IMR-90 (cell line): Measurements from ENCODE around the gene MPG. TPM values are rescaled to one million over a fixed set of nuclear protein-coding genes. Genes with fewer than 3 reads are reported as not detected.

ENCODE experiments used
- ATAC-seq: fragments of 200-7000 bp; cut with Tn5 transposase; 2 replicates; pipeline ENCODE4 v1.9.1; 2020; ENCODE audit warnings: low read depth, mild to moderate bottlenecking, moderate library complexity
- BruUV-seq: library from RNA; stranded (reverse); fragments of 400-500 nt; replicated peaks from 2 replicates; lab custom pipeline; 2021; lab: Mats Ljungman, UMichigan
- CTCF ChIA-PET: fragments of 300-600 bp; formaldehyde crosslinking; extraction: SDS; loops from one replicate; lab custom pipeline; 2021; ENCODE audit warnings: antibody characterized with exemption; lab: Yijun Ruan, JAX
- POLR2A ChIA-PET: fragments of 300-600 bp; sonication (Branson Sonifier 250); formaldehyde crosslinking; loops from one replicate; lab custom pipeline; 2022; ENCODE audit warnings: antibody characterized with exemption; ENCODE audit not compliant: unreplicated experiment; lab: Charles Lee
- DNase-seq: peaks from one replicate; pipeline ENCODE4 v3.0.0; 2013
- H2AFZ ChIP-seq: replicated peaks from 2 replicates; pipeline ENCODE3; 2013; ENCODE audit warnings: low read length, mild to moderate bottlenecking; ENCODE audit not compliant: poor library complexity
- H2AK5ac ChIP-seq: 2 replicates; pipeline ENCODE4 v1.6.1; 2013; ENCODE audit warnings: low read depth, low read length, inconsistent platforms
- H2AK9ac ChIP-seq: replicated peaks from 2 replicates; pipeline ENCODE3; 2013; ENCODE audit warnings: mild to moderate bottlenecking, low read depth, low read length, moderate library complexity; ENCODE audit not compliant: poor library complexity
- H2BK120ac ChIP-seq: 2 replicates; pipeline ENCODE4 v1.6.1; 2013; ENCODE audit warnings: low read depth, low read length, inconsistent platforms
- H2BK15ac ChIP-seq: 3 replicates; pipeline ENCODE4 v1.6.1; 2013; ENCODE audit warnings: low read depth, low read length, inconsistent platforms
- H2BK20ac ChIP-seq: 2 replicates; pipeline ENCODE4 v1.6.1; 2013; ENCODE audit warnings: low read depth, mild to moderate bottlenecking, inconsistent platforms, low read length, moderate library complexity
- H2BK5ac ChIP-seq: 2 replicates; pipeline ENCODE4 v1.6.1; 2013; ENCODE audit warnings: mild to moderate bottlenecking, low read depth, low read length, inconsistent platforms; ENCODE audit not compliant: poor library complexity, severe bottlenecking
- H3K14ac ChIP-seq: replicated peaks from 2 replicates; pipeline ENCODE4 v1.6.1; 2013; ENCODE audit warnings: low read depth, low read length, inconsistent platforms
- H3K18ac ChIP-seq: 2 replicates; pipeline ENCODE4 v1.6.1; 2013; ENCODE audit warnings: low read depth, low read length, control low read depth
- H3K23ac ChIP-seq: 2 replicates; pipeline ENCODE4 v1.6.1; 2013; ENCODE audit warnings: low read depth, low read length, inconsistent platforms
- H3K27ac ChIP-seq: 2 replicates; pipeline ENCODE4 v1.5.1; 2013; ENCODE audit warnings: mild to moderate bottlenecking, control low read depth, low read length; ENCODE audit not compliant: insufficient read depth
- H3K27me3 ChIP-seq: 2 replicates; pipeline ENCODE4 v1.6.1; 2013; ENCODE audit warnings: low read length; ENCODE audit not compliant: control insufficient read depth, insufficient read depth
- H3K36me3 ChIP-seq: 2 replicates; pipeline ENCODE4 v1.6.1; 2013; ENCODE audit warnings: low read length, mixed read lengths; ENCODE audit not compliant: control insufficient read depth, insufficient read depth
- H3K4ac ChIP-seq: 2 replicates; pipeline ENCODE4 v1.6.1; 2013; ENCODE audit warnings: low read depth, low read length, inconsistent platforms
- H3K4me1 ChIP-seq: 2 replicates; pipeline ENCODE4 v1.6.1; 2013; ENCODE audit warnings: low read length, mixed read lengths; ENCODE audit not compliant: control insufficient read depth, insufficient read depth
- H3K4me2 ChIP-seq: 2 replicates; pipeline ENCODE4 v1.6.1; 2013; ENCODE audit warnings: low read depth, mild to moderate bottlenecking, control low read depth, low read length, moderate library complexity
- H3K4me3 ChIP-seq: 2 replicates; pipeline ENCODE4 v1.5.1; 2013; ENCODE audit warnings: low read depth, mild to moderate bottlenecking, control low read depth, low read length, moderate library complexity; ENCODE audit not compliant: insufficient read depth
- H3K56ac ChIP-seq: 2 replicates; pipeline ENCODE4 v1.6.1; 2013; ENCODE audit warnings: low read length, inconsistent platforms; ENCODE audit not compliant: insufficient read depth; ENCODE audit errors: extremely low read depth
- H3K79me1 ChIP-seq, 2 experiments: 2 replicates each; pipeline ENCODE4 v1.6.1; 2013; ENCODE audit warnings: low read length in 2 of 2, inconsistent platforms in 1 of 2, low read depth in 1 of 2
- H3K9ac ChIP-seq: 2 replicates; pipeline ENCODE4 v1.6.1; 2013; ENCODE audit warnings: low read depth, low read length, control low read depth
- H3K9me1 ChIP-seq: 2 replicates; pipeline ENCODE4 v1.6.1; 2013; ENCODE audit warnings: low read length, inconsistent platforms; ENCODE audit not compliant: insufficient read depth
- H3K9me3 ChIP-seq: 2 replicates; pipeline ENCODE4 v1.6.1; 2013; ENCODE audit warnings: low read length; ENCODE audit not compliant: control insufficient read depth, insufficient read depth
- H4K20me1 ChIP-seq: 2 replicates; pipeline ENCODE4 v1.6.1; 2013; ENCODE audit warnings: low read length, inconsistent platforms; ENCODE audit not compliant: insufficient read depth
- H4K5ac ChIP-seq: 2 replicates; pipeline ENCODE4 v1.6.1; 2013; ENCODE audit warnings: mild to moderate bottlenecking, low read depth, low read length, control low read depth
- H4K8ac ChIP-seq, 2 experiments: 2 replicates each; pipeline ENCODE4 v1.6.1; 2013; ENCODE audit warnings: low read depth in 2 of 2, low read length in 2 of 2, control low read depth in 1 of 2, inconsistent platforms in 1 of 2
- H4K91ac ChIP-seq: 2 replicates; pipeline ENCODE4 v1.6.1; 2013; ENCODE audit warnings: low read depth, low read length, inconsistent platforms; ENCODE audit not compliant: insufficient read depth
- CHD1 ChIP-seq: IDR thresholded peaks from 2 replicates; pipeline ENCODE4 v1.6.1; 2012; ENCODE audit warnings: low read depth, low read length, improper control_type of control experiment
- MAFK ChIP-seq: IDR thresholded peaks from 2 replicates; pipeline ENCODE4 v1.6.1; 2012; ENCODE audit warnings: low read depth, low read length, improper control_type of control experiment
- MXI1 ChIP-seq: IDR thresholded peaks from 2 replicates; pipeline ENCODE4 v1.6.1; 2012; ENCODE audit warnings: low read depth, mild to moderate bottlenecking, low read length, moderate library complexity, borderline replicate concordance
- RFX5 ChIP-seq: IDR thresholded peaks from 2 replicates; pipeline ENCODE4 v1.8.0; 2012; ENCODE audit warnings: low read depth, mild to moderate bottlenecking, low read length, moderate library complexity
- WGBS, 2 experiments: methylation state at CpG; one replicate each; pipeline versions ENCODE4 v1.1.5 to v1.1.7; 2013; ENCODE audit warnings: missing lambda C conversion rate in 2 of 2; ENCODE audit not compliant: insufficient read length in 1 of 2; ENCODE audit errors: extremely low coverage in 2 of 2; 5-methylcytosine and 5-hydroxymethylcytosine counted together
- dilution Hi-C: fragments of 300-500 bp; cut with HindIII; formaldehyde crosslinking; loops from one replicate; pipeline ENCODE4 v1.14.3; 2018; ENCODE audit warnings: low sequenced_read_pairs; ENCODE audit not compliant: unreplicated experiment
- in situ Hi-C: fragments of 300-500 bp; cut with MboI; formaldehyde crosslinking; loops from 3 replicates; pipeline ENCODE4 v1.14.3; 2019; ENCODE audit warnings: low sequenced_read_pairs, inconsistent platforms, mixed read lengths
- intact Hi-C: fragments of 100-400 bp; cut with micrococcal nuclease; formaldehyde crosslinking; loops from 2 replicates; pipeline ENCODE4 v1.10.0; 2022
- polyA plus RNA-seq, 3 experiments: library from polyadenylated mRNA; depleted of rRNA; stranded (reverse); fragments of >200 nt; gene quantifications; 2 replicates each; pipeline ENCODE4 v1.2.3, GENCODE V29; 2012; ENCODE audit warnings: low replicate concordance in 1 of 3
- total RNA-seq: library from RNA; depleted of rRNA; stranded (reverse); fragments of >200 nt; gene quantifications from 2 replicates; pipeline ENCODE4 v1.2.3, GENCODE V29; 2012
- TF ChIP-seq, protein P1 (sequence below): fragments of 150-350 bp; IDR thresholded peaks from 2 replicates; pipeline ENCODE4 v1.6.1; 2016; ENCODE audit warnings: low read depth, mild to moderate bottlenecking, low read length, moderate library complexity, borderline replicate concordance

The MPG gene
- total and polyA plus RNA-seq, 2 of the 4 experiments (the other 2 are of a cell fraction), result 66.7 to 135 TPM

DNA sequence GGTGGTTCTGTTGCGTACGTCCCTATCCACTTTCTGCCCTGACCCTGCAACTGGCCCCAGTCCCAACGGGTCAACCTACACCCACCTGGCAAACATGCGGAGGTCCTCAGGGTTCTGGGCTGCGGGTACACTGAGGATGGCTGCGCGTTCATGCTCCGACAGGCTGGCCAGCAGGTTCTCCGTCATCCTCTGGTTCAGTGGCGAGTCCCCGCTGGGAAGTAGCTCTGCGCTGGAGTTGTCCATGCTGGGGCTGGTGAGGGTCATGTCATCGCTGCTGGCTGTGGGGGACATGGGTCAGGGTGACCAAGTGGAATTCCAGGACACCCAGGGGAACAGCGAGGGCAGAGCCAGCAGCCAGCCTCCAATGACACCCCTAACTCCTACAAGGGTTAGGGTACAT lies 10.6 kb downstream of the MPG start:
- no peak overlapping the region for H2AFZ ChIP-seq
- ATAC-seq, result no peak
- H3K9ac ChIP-seq, result no peak overlapping the region
- H3K14ac ChIP-seq, result no peak overlapping the region
- H2BK5ac ChIP-seq, result no peak overlapping the region
- peaks cover 72% of the 10 kb centered on the region for H3K36me3 ChIP-seq
- H3K23ac ChIP-seq, result no peak overlapping the region
- TF ChIP-seq, protein P1, sequence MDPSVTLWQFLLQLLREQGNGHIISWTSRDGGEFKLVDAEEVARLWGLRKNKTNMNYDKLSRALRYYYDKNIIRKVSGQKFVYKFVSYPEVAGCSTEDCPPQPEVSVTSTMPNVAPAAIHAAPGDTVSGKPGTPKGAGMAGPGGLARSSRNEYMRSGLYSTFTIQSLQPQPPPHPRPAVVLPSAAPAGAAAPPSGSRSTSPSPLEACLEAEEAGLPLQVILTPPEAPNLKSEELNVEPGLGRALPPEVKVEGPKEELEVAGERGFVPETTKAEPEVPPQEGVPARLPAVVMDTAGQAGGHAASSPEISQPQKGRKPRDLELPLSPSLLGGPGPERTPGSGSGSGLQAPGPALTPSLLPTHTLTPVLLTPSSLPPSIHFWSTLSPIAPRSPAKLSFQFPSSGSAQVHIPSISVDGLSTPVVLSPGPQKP, result no peak
- TF ChIP-seq MAFK (no peak), RFX5 (no peak), MXI1 (no peak), CHD1 (no peak)
- H3K27me3 ChIP-seq, result no peaks in the 10 kb centered on the region
- 0 out of 2 replicates have a peak, but pooled peaks cover 10% of the 10 kb centered on the region for H3K9me1 ChIP-seq
- H3K4me2 ChIP-seq, result no peak overlapping the region
- H2BK15ac ChIP-seq, result no peak overlapping the region
- intact Hi-C loops, result no loop called here
- peaks cover 12 to 68% of the 10 kb centered on the region in 2 experiments; a peak in 3 of 4 replicates for H3K79me1 ChIP-seq
- CTCF ChIA-PET, result no interaction called here
- DNase-seq, result no peak
- no peak overlapping the region for H3K18ac ChIP-seq
- H4K91ac ChIP-seq, result no peak overlapping the region
- no TSS peak for BruUV-seq
- POLR2A ChIA-PET, result no interaction called here
- H3K4ac ChIP-seq, result no peak overlapping the region
- dilution Hi-C loops, result no loop called here
- in situ Hi-C loops, result no loop called here
- peaks cover 18% of the 10 kb centered on the region for H3K4me1 ChIP-seq
- no peak overlapping the region for H2AK5ac ChIP-seq
- H4K5ac ChIP-seq, result no peak overlapping the region
- H4K8ac ChIP-seq, result no peak overlapping the region
- H2BK120ac ChIP-seq, result no peak overlapping the region
- peaks cover 31% of the 10 kb centered on the region for H4K20me1 ChIP-seq
- H3K9me3 ChIP-seq, result no peaks in the 10 kb centered on the region
- H3K56ac ChIP-seq, result no peak overlapping the region
- WGBS, 2 experiments, result 100% methylated on average over 5 of the region's 14 CpGs; no CpG with 5 or more reads in 1 of the 2 experiments
- H3K4me3 ChIP-seq, result no peak overlapping the region
- no peak overlapping the region for H2AK9ac ChIP-seq
- no peak overlapping the region for H3K27ac ChIP-seq
- H2BK20ac ChIP-seq, result no peak overlapping the region
